ENCODE data around the gene KDM1A.

KDM1A gene

GRCh38 chr1:23114424-23115079, 95.3 kb downstream of the KDM1A start:
- DNase-seq, result no peak

- no peak for DNase-seq
Observed at GRCh38 chr1:23116216-23116836, 97.1 kb downstream of the KDM1A start.

GRCh38 chr1:23116921-23117699, 97.8 kb downstream of the KDM1A start:
- DNase-seq, result no peak

- DNase-seq, result no peak
Observed at GRCh38 chr1:23118407-23118806, 99.1 kb downstream of the KDM1A start.

DNA sequence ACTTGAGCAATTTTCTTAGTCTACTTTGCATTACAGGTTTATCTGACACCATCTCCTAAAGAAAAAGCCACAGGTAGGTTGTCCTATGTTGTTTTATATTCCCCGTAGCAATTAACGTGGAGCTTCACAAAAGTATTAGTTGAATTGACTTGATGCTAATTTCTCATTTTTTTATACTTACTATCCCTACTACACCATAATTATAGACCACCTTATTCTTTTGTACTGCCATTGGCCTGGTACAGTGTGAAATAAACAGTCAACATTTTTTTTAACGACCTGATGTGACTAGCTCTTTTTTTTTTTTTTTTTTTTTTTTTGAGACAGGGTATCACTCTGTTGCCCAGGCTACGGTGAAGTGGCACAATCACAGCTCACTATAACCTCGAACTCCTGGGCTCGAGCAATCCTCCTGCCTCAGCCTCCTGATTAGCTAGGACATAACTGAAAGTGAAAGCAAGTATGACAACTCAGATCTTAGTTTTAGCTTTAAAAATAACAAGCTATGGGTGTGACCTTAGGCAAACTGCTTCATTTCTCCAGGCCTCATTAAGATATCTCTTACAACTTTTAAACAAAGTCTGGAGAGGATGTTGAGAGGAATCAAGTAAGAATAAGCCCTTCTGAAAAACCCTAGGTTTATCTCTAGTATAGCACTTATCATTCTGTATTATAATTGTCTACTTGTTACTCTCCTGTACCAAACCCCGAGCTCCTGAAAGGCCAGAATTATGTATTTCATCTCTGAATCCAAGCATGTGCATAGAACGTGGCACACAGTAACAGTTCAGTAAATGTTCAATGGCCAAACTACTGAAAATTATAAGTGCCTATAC, 99.9 kb downstream of the KDM1A start:
- DNase-seq, result no peak

DNA sequence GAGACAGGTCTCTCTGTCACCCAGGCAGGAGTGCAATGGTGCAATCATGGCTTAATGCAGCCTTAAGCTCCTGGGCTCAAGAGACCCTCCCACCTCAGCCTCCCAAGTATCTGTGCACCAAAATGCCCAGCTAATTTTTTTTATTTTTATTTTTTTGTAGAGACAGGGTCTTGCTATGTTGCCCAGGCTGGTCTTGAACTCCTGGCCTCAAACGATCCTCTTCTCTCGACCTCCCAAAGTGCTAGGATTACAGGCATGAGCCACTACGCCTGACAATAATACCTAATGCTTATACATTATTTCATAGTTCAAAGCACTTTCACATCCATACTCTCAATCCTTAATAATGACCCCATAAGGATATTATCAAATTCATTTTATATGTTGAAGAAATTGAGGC, 101.1 kb downstream of the KDM1A start:
- no peak for DNase-seq

GRCh38 chr1:23122023-23122748, 102.9 kb downstream of the KDM1A start:
- peak in 1 of 2 experiments; percentile 36 for DNase-seq

DNA sequence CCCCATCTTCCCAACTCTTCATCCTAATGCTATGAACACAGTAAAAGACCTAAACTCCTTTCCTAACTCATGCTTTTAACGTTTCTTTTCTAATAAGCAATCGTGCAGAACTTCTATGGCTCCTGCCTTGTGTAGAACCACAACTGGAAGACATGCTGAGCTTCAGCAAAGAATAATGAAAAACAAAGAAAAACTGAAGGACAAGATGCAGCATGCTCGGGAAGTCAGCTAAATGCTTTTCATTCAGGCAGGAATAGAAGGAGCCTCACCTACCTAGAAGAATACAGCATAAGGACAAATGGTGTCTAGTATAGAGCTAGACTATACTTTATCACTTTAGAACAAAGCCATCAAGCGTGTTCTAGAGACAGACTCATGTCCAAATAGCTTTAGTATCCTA, 103.5 kb downstream of the KDM1A start:
- DNase-seq, result no peak

GRCh38 chr1:23123528-23123927, 104.3 kb downstream of the KDM1A start:
- DNase-seq, result no peak

DNA sequence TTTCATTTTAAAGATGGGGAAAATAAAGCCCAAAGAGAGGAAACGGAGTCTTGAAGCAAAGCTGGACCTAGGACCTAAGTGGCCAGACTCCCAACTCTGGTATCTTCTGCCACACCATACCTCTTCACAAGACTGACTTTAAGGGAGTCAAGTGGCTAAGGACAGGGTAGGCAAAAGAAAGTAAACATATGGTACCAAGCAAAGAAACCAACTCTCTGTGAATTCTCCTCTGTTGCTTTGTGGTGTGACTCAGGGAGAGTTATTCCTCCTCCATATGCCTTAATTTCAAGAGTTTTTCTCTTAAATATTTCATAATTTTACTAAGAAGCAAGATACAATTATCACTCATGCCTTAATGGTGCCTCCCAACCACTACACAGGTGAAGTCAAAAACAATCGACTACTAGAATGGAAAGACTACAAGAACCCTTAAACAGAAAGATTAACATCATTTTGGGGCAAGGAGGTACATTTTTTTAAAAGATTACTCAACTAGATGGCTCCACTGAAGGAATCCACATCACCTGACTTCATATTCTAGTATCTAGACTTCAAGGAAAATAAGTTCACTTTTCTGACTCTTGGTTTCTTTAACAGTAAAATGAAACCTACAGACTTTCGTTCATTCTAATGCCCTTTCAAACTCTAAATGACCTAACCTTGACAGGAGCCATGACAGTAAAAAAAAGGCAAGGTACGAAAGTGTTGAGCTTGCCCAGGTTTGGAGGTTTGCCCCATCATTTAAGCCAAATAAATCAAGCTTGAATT, 105.2 kb downstream of the KDM1A start:
- no peak for DNase-seq

- no peak for DNase-seq
Observed at GRCh38 chr1:23125489-23125888, 106.2 kb downstream of the KDM1A start.

DNA sequence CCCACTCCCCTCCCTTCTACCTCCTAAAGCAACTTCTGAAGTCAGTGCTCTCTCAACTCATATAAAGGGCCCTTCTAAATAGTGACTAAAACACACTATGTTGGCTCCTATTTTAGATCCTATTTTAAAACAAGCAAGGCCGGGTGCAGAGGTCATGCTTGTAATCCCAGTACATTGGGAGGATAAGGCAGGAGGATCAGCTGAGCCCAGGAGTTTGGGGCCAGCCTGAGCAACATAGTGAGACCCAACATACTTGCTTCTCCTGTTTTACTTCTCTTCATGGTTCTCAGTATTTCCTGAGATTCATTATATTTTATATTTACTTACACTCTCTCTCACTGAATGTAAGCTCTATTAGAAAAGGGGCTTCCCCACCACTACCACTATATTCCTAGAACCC, 106.9 kb downstream of the KDM1A start:
- DNase-seq, result no peak

DNA sequence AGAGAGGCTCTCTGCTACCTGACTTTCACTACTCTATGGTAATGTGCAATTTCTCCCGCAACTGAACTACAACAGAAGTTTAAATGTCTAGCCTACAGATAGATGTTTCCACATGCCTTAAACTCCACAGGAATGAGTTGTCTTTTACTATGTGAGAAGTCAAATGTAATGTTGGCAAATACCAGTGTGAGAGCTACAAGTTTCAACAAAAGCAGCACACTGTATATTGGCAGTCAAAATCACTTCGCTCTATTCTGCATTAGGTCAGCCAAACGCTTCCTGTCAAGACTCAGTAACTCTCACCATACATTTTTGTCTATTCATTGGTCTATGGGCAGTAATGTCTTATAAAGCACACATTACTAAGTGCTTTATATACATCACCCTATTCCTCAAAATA, 107.5 kb downstream of the KDM1A start:
- DNase-seq, result no peak

DNA sequence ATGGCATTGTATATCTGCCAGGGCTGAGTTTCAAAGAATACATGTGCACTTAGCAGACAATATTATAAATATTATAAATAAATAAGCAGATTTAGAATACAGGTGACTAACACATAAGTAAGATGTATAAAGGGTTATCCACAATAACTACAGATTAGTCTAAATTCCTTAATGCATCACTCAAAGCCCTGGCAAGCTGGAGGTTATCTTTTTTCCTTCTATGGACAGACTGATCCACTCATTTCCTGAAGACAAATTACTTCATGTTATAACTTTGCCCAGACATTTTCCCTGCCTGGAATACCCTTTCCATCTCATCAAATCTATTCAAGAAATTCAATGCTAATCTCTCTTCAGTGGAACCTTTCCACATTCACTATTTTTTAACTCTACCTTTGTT, 110.6 kb downstream of the KDM1A start:
- DNase-seq, result no peak

DNA sequence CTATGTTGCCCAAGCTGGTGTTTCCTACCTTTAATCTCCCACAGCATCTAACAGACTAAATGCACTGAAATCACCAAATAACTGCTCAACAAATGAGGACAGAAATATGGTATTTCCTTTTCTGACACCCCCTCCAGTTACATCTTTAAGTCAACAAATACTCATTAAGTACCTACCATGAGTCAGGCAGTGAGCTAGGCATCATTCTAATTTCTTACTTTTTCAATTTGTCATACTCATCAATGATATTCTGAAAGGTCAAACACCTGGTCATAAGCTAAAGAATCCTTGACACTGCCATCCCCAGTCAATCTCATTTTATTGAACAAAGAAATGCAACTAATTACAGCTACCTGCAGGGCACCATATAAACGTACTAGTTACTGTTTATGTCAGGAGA, 112.8 kb downstream of the KDM1A start:
- no peak for DNase-seq

Data from NCI-H524 (cell line).